Breast epithelium (tissue), 3 donors: ENCODE results near the gene PRR14L.

ENCODE experiments used
- POLR2A ChIP-seq: fragments of 450-650 bp; IDR thresholded peaks from one replicate; pipeline ENCODE4 v1.6.1; 2016; ENCODE audit warnings: antibody characterized with exemption, mild to moderate bottlenecking, moderate library complexity
- TF ChIP-seq, protein P1 (sequence below), 3 donors: fragments of 450-650 bp; IDR thresholded peaks; one replicate each; pipeline ENCODE4 v1.5.1; 2016 to 2017; ENCODE audit warnings: antibody characterized with exemption in 3 of 3, mild to moderate bottlenecking in 3 of 3, moderate library complexity in 3 of 3

DNA sequence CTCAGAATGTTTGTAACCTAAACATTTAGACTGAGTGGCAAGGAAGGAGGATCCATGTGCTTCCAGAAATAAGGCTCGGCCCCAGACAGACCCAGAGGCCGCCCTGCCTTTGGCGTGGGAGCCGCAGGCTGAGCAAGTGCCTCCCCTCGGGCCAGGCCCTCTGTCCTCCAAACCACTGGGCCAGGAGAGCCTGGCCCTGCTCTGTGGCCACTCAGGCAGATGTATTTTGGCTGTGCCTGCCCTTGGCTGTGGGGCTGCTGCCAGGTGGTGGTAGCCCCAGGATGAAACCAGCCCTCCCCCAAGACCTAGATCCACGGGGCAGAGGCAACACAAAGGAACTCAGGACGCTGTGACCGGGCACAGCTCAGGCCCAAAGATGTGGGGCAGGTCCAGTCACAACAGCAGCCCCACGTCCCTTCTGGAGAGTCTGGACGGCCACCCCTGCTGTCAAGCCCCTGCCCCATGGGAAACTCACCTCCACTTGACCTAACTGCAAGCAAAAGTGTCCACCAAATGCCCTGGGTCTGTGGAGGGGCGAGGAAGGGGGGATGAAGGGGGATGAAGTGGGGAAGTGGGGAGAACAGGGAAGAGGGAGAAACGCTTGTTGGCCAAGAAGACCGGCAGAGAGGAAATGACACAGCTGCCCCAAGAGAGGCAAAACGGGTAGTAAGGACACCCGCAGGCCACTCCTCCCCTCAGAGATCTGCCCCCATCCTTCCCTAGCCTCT, 111.9 kb downstream of the PRR14L start:
- TF ChIP-seq, protein P1, sequence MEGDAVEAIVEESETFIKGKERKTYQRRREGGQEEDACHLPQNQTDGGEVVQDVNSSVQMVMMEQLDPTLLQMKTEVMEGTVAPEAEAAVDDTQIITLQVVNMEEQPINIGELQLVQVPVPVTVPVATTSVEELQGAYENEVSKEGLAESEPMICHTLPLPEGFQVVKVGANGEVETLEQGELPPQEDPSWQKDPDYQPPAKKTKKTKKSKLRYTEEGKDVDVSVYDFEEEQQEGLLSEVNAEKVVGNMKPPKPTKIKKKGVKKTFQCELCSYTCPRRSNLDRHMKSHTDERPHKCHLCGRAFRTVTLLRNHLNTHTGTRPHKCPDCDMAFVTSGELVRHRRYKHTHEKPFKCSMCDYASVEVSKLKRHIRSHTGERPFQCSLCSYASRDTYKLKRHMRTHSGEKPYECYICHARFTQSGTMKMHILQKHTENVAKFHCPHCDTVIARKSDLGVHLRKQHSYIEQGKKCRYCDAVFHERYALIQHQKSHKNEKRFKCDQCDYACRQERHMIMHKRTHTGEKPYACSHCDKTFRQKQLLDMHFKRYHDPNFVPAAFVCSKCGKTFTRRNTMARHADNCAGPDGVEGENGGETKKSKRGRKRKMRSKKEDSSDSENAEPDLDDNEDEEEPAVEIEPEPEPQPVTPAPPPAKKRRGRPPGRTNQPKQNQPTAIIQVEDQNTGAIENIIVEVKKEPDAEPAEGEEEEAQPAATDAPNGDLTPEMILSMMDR (IDR thresholded peaks at IDR 0.05) = no peak
- no peak for TF ChIP-seq POLR2A
